ENCODE data around the gene WDR44.

The WDR44 gene

DNA sequence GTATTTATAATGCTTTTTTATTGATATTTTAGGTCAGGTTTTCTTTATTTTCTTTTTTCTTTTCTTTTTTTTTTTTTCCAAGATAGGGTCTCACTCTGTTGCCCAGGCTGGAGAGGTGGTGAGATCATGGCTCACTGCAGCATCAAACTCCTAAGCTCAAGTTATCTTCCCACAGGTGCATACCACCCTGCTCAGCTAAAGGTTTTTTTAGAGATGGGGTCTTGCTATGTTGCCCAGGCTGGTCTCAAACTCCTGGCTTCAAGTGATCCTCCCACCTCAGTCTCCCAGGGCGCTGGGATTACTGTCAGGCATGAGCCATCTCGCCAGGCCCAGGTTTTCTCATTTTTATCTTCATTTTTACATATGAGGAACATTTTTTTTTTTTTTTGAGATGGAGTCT lies 3.3 kb downstream of the WDR44 start:
- no peak overlapping the region for H3K4me3 Mint-ChIP-seq

DNA sequence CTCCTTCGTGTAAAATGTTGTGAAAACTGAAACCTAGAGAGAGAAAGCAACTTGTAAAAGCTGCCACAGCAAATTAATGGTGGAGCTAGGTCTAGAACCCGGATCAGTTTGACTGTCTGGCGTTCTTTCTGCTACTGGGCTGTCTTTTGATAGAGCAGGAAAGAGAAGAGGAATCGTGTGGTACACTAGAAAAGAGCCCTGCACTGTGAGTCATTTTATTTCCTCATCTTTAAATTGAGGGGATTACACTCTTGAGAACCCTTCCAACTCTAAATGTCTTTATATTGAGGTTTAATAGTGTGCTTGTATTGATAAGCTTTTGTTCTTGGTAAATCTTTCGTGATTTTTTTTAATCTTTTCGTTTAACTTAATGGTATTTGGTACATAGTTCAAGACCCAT lies 4.3 kb downstream of the WDR44 start:
- DNase-seq: no peak
- no peaks in the 10 kb centered on the region for H3K9me3 Mint-ChIP-seq
- H3K27ac Mint-ChIP-seq: peak overlapping the region; percentile 69
- H3K4me1 Mint-ChIP-seq (ENCODE audit: low read depth): peaks cover 58% of the 10 kb centered on the region
- no peaks in the 10 kb centered on the region for H3K27me3 Mint-ChIP-seq
- peak overlapping the region; percentile 48 for H3K4me3 Mint-ChIP-seq
- peaks cover 7% of the 10 kb centered on the region for H3K36me3 Mint-ChIP-seq (ENCODE audit: low read depth)

More for the DNA sequence above, 3.3 kb downstream of the WDR44 start:
- no peak for DNase-seq
- Mint-ChIP-seq H3K4me1 (ENCODE audit: low read depth) (peaks cover 56% of the 10 kb centered on the region), H3K9me3 (no peaks in the 10 kb centered on the region), H3K27ac (no peak overlapping the region), H3K36me3 (ENCODE audit: low read depth) (peaks cover 7% of the 10 kb centered on the region), H3K27me3 (no peaks in the 10 kb centered on the region)

DNA sequence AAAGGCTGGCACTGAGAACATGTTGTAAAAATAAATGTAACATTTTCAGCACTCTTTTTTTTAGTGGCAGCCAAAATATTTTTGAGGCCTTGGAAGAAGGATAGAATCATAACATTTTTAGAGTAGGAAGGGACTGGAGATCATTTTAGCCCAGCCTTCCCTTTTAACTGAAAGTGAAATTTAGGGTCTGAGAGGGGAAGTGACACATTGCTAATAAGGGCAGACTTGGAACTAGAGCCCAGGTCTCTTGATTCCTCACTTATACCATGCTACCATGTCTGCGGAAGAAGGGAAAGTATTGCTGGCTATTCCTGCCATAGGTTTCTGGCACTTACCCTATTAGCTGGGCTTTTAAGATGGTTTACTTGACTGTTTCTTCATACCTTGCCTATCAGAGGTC lies 4.8 kb downstream of the WDR44 start:
- no peak for DNase-seq
- Mint-ChIP-seq H3K27ac (no peak overlapping the region), H3K9me3 (no peaks in the 10 kb centered on the region), H3K4me1 (ENCODE audit: low read depth) (peaks cover 62% of the 10 kb centered on the region), H3K36me3 (ENCODE audit: low read depth) (peaks cover 7% of the 10 kb centered on the region), H3K4me3 (peak overlapping the region; percentile 31), H3K27me3 (no peaks in the 10 kb centered on the region)

DNA sequence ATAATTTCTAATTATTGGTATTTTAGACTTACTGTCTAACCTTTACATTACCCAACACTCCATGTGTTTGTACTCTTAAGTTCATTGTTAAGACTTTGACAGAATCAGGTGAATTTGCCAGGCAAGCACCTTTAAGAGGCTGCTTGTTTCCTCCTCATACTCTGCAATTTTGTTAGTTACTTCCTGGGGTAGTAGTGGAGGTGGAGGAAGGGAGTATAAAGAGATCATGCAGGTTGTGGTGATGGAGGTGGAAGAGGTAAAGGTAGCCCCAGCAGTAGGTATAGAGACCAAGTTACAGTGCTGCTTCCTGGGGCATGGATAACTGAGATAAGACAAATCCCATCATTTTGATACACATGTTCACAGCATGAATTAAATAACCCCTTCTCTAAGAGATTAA lies 6.7 kb downstream of the WDR44 start:
- Mint-ChIP-seq H3K9me3 (no peaks in the 10 kb centered on the region), H3K27ac (no peak overlapping the region), H3K27me3 (no peaks in the 10 kb centered on the region), H3K4me1 (ENCODE audit: low read depth) (peaks cover 68% of the 10 kb centered on the region), H3K4me3 (no peak overlapping the region), H3K36me3 (ENCODE audit: low read depth) (no peaks in the 10 kb centered on the region)
- no peak for DNase-seq

DNA sequence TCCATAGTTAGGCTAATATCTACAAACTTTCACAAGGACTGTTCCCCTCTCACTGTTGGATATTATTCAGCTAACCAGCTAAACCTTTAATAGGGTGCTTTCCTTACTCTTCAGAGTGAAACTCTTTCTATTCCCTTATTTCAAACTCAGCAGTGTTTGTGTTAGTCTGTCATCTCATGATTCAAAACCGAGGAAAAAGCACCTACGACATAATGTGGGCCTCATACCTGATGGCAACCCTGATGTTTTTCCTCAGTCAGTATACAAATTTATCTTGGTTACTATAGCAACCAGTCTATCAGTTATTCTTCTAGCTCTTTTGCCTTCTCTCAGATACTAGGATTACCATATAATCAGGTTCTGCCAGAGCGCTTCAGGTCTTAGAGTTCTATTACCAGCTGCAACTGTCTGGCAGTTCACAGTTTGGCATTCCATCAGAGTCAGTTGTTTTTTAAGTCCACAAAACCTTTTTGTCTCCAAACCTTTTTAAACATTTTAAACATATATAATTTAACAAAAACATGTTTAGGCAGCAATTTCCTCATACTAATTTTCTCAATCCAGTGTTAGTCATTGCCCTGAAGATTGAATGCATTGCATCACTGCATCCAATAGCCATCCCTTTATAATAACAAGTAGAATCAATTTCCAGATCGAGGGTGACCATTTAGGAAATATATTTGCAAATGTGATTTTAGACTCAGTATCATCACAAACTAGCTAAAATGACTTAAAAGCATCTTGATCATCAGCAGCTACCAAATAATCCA lies 7.4 kb downstream of the WDR44 start:
- no peak overlapping the region for H3K27ac Mint-ChIP-seq
- H3K4me3 Mint-ChIP-seq: no peak overlapping the region

DNA sequence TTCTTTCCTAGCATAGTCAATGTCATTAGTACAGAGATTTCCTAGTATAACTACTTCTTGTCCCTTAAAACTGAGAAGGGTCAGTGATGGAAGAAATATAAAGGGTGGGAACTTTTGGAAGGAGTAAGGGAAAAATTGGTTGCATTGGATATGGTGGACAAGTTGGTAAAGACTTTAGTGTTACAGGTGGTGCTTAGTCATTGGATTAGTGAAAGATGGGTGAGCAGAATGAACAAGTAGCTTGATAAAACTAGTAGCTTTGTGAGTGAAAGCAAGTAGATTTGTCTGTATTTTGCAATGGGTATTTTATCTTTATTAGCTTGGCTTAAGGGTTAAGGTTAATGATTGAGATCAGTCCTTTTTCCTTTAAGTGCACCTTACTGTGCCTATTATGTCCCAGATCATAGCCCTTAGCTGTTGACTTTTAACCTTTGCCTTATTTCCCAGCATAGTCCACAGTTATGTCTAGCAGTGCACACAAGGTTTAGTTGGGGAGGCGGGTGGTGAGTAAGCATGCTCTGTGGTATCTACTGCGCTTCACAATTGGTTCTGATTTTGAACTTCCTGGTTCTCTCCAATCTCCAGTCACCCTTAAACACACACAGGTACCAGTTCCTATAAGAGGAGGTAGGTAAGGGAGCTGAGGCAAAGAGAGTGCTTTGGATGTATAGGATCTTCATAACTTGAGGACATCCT lies 9.5 kb downstream of the WDR44 start:
- DNase-seq: no peak
- Mint-ChIP-seq H3K27ac (peak overlapping the region; percentile 12), H3K9me3 (no peaks in the 10 kb centered on the region), H3K27me3 (no peaks in the 10 kb centered on the region), H3K4me3 (no peak overlapping the region), H3K36me3 (ENCODE audit: low read depth) (peaks cover 2% of the 10 kb centered on the region), H3K4me1 (ENCODE audit: low read depth) (peaks cover 53% of the 10 kb centered on the region)

More for the DNA sequence above, 7.4 kb downstream of the WDR44 start:
- Mint-ChIP-seq H3K27me3 (no peaks in the 10 kb centered on the region), H3K4me1 (ENCODE audit: low read depth) (peaks cover 62% of the 10 kb centered on the region), H3K36me3 (ENCODE audit: low read depth) (no peaks in the 10 kb centered on the region), H3K9me3 (no peaks in the 10 kb centered on the region)
- DNase-seq: no peak

DNA sequence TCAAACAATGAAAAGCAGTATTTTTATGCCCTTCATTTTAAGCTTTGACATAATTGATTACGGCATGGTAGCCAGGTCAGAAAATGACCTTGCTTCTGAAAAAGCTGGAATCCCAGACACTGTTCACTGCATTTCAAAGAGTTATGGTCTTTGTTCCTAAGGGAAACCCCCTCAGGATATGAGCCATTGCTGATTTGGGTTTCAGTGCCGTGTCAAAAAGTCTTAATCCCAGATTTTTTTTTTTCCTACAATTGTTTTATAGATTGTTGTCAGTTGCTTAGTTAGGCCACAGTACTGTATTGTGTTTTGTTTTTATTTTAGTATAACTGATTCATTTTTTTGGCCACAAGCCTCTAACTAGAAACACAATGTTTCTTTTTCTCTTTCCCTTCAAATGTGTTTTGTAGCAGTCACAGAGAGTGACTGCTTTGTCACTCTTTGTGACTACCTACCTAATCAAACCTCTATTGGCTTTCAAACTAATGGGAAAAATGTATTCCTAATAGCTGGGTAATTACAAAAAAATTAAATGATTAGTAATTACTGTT lies 10.3 kb downstream of the WDR44 start:
- H3K4me3 Mint-ChIP-seq: no peak overlapping the region
- H3K9me3 Mint-ChIP-seq: no peaks in the 10 kb centered on the region
- no peak overlapping the region for H3K27ac Mint-ChIP-seq
- DNase-seq: no peak
- H3K27me3 Mint-ChIP-seq: no peaks in the 10 kb centered on the region
- peaks cover 2% of the 10 kb centered on the region for H3K36me3 Mint-ChIP-seq (ENCODE audit: low read depth)
- peaks cover 54% of the 10 kb centered on the region for H3K4me1 Mint-ChIP-seq (ENCODE audit: low read depth)

DNA sequence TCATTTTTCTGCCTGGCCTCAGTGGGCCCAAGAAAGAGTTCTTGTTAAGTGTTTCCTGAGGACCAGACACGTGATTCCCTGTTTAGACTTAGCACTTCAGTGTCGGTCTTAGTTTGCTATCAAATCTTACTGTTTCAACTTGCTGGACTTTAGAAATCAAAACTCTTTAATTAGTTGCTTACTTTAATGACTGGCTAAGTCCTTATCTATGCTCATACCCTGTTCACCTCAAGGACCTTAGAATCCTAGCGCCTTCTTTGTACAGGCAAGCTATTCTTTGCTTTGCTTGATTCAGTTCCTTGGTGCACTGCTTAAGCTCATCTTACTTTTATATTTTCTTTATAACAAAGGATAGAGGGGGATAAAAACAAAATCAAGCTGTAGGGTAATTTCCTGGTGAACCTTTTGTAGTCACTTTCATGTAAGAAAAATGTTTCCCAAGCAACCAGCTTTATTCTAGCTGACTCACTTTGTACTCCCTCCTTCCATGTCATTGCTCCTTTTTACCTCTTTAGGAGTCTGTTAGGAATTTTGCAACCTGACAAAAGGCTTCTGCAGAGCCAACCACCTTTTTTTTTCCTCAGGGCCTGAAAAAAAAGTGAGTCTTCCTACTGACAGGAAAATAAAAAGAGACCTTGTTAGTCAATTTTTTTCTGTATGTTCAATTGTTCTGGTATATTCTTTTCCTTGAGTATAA lies 14.7 kb downstream of the WDR44 start:
- Mint-ChIP-seq H3K9me3 (no peaks in the 10 kb centered on the region), H3K27me3 (no peaks in the 10 kb centered on the region), H3K4me3 (no peak overlapping the region), H3K27ac (peak overlapping the region; percentile 1), H3K4me1 (ENCODE audit: low read depth) (peaks cover 44% of the 10 kb centered on the region), H3K36me3 (ENCODE audit: low read depth) (peaks cover 2% of the 10 kb centered on the region)
- no peak for DNase-seq

DNA sequence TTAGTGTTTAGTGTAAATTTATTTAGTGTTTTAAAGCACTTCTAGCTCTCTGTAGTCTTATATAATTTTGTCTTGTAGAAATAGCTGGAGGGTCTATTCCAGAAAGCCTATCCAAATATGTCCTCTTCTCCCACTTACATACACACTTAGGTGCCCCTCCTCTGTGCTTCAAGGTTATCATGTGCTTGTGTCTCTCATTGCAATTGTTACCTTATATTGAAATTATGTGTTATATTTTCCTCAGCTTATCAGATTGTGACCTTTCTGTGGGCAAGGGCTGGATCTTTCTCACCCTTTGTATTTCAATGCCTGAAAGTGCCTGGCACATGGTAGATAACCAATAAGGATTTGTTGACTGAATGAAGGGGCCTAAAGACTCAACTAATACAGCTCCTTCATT lies 18.4 kb downstream of the WDR44 start:
- H3K9me3 Mint-ChIP-seq: no peaks in the 10 kb centered on the region
- no peak overlapping the region for H3K27ac Mint-ChIP-seq
- H3K4me1 Mint-ChIP-seq (ENCODE audit: low read depth): peaks cover 35% of the 10 kb centered on the region
- no peak overlapping the region for H3K4me3 Mint-ChIP-seq
- peaks cover 6% of the 10 kb centered on the region for H3K36me3 Mint-ChIP-seq (ENCODE audit: low read depth)
- DNase-seq: no peak
- no peaks in the 10 kb centered on the region for H3K27me3 Mint-ChIP-seq

DNA sequence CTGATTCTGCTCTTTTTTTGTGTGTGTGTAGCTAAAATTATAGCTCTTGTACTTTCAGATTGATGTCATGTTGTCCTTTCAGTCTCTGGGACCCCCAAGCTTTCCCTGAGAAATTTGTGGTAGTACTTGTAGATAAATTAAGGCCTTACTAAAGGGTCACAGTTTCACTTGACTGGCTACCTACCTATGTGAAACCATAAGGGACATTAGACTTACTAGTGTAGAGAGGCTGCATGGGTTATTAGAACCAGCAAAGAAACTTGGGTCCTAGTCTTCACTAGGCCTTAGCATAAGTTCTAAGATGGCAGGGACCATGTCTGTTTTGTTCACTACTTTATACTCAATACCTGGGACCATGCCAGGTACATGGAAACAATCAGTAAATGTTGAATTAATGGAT lies 21.4 kb downstream of the WDR44 start:
- no peaks in the 10 kb centered on the region for H3K9me3 Mint-ChIP-seq
- DNase-seq: no peak
- H3K36me3 Mint-ChIP-seq (ENCODE audit: low read depth): peaks cover 6% of the 10 kb centered on the region
- no peak overlapping the region for H3K27ac Mint-ChIP-seq
- peaks cover 25% of the 10 kb centered on the region for H3K4me1 Mint-ChIP-seq (ENCODE audit: low read depth)
- H3K4me3 Mint-ChIP-seq: no peak overlapping the region
- H3K27me3 Mint-ChIP-seq: no peaks in the 10 kb centered on the region

DNA sequence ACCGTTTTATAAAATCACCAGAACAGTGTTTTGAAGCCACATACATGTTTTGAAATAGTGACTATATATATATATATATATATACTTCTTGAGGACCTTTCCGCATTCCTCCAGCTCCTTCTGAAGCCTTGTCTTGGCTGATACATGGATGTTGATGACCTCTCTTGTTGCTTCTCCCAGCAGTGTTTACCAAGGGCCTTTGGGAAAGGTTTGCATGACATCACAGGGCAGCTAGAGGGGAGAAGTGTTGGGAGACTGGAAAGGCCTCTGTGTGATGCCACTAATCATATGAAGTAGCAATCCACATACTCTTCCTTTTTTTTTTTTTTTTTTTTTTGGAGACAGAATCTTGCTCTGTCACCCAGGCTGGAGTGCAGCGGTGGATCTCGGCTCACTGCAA lies 22.5 kb downstream of the WDR44 start:
- no peak overlapping the region for H3K27ac Mint-ChIP-seq
- H3K4me3 Mint-ChIP-seq: no peak overlapping the region
- no peaks in the 10 kb centered on the region for H3K27me3 Mint-ChIP-seq
- H3K9me3 Mint-ChIP-seq: no peaks in the 10 kb centered on the region
- peaks cover 23% of the 10 kb centered on the region for H3K4me1 Mint-ChIP-seq (ENCODE audit: low read depth)
- no peak for DNase-seq
- peaks cover 6% of the 10 kb centered on the region for H3K36me3 Mint-ChIP-seq (ENCODE audit: low read depth)

DNA sequence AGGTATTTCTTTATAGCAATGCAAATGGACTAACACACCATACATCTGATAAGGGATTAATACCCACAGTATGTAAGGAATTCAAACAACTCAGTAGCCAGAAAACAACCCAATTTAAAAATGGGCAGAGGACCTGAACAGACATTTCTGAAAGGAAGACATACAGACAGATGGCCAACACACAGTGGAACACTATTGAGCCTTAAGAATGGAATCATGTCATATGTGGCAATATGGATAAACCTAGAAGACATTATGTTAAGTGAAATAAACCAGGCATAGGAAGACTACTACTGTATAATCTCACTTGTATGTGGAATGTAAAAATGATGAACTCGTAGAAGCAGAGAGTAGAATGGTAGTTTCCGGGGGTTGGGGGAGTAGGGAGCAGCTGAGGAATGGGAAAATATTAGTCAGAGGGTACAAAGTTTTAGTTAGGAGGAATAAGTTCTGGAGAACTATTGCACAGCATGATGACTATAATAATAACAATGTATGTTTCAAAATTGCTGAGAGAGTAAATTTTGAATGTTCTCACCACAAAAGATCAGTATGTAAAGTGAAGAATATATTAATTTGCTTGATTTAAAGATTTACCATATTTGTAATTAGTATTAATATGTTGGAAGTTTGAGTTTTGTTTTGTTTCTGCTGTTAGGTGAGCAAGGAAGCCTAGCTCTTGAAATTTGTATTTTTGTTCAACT lies 25.2 kb downstream of the WDR44 start:
- Mint-ChIP-seq H3K4me1 (ENCODE audit: low read depth) (peaks cover 11% of the 10 kb centered on the region), H3K4me3 (no peak overlapping the region), H3K36me3 (ENCODE audit: low read depth) (peaks cover 6% of the 10 kb centered on the region), H3K27ac (no peak overlapping the region), H3K27me3 (no peaks in the 10 kb centered on the region), H3K9me3 (no peaks in the 10 kb centered on the region)
- DNase-seq: no peak

DNA sequence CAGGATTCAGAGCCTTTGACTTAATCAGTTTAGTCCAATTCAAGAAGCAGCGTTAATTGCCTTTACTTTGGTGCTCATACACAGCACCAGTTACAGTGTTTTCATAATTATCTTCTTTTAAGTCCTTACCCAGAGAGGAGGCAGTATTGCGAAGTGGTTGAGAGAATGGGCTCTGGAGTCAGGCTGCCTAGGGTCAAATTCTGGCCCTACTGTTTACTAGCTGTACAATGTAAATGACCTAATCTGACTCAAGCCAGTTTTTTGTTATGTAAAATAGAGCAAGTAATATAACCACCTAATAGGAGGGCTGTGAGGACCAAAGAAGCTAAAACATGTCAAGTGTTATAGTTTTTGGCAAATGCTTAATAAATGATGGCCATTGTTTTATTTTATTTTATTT lies 27.6 kb downstream of the WDR44 start:
- DNase-seq: no peak
- Mint-ChIP-seq H3K36me3 (ENCODE audit: low read depth) (no peaks in the 10 kb centered on the region), H3K4me3 (no peak overlapping the region), H3K4me1 (ENCODE audit: low read depth) (peaks cover 9% of the 10 kb centered on the region), H3K27ac (no peak overlapping the region), H3K9me3 (no peaks in the 10 kb centered on the region), H3K27me3 (no peaks in the 10 kb centered on the region)

DNA sequence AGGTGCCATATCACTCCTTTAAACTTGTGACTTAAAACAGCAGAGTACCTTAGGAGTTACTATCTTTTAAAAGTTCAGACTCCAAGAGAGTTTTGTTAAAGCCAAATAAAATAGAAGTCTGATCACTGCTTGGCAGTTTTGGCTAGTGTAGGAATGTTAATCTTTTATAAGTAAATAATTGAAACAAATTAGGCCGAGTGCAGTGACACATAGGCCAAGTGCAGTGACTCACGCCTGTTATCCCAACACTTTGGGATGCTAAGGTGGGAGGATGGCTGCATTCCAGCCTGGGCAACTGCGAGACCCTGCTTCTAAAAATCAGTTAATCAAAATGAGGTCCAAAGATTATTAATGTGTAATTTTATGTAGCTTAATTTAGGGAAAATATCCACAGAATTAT lies 37.2 kb downstream of the WDR44 start:
- H3K36me3 Mint-ChIP-seq (ENCODE audit: low read depth): peaks cover 3% of the 10 kb centered on the region

More for the DNA sequence above, 37.2 kb downstream of the WDR44 start:
- no peak for DNase-seq
- no peak overlapping the region for H3K27ac Mint-ChIP-seq
- no peaks in the 10 kb centered on the region for H3K9me3 Mint-ChIP-seq
- H3K4me3 Mint-ChIP-seq: no peak overlapping the region
- no peaks in the 10 kb centered on the region for H3K27me3 Mint-ChIP-seq
- H3K4me1 Mint-ChIP-seq (ENCODE audit: low read depth): no peaks in the 10 kb centered on the region
